ENCODE data around the gene NHLRC1.

NHLRC1 gene

DNA sequence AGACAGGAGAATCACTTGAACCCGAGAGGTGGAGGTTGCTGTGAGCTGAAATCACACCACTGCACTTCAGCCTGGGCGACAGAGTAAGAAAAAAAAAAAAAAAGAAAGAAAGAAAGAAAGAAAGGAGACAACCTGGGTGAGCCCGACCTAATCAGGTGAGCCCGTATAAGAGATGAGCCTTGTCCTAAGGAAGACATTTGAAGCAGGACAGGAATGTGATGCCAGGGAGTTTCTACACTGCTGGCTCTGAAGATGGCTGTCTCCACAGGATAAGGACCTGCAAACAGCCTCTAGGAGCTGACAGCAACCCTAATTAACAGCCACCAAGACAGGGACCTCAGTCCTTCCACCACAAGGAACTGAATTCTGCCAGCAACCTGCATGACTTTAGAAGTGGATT is 41.9 kb downstream of the NHLRC1 start:
- no peak for DNase-seq

DNA sequence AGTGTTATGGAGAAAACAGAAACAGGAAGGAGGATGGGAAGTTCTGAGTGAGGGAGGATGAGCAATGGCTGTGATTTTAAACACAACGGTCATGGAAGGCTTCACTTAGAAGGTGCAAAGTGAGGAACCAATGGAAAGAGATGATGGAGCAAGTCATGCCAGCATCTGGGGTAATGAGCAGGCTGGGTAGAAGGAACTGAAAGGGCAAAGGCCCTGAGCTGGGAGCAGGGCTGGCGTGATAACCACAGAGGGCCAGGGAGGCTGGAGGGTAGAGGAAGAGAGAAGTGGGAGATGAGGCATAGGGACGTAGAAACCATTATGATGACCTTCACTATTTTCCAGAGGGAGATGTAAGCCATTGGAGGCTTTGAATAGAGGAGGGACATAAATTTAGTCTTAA is 43.6 kb downstream of the NHLRC1 start:
- no peak for DNase-seq

DNA sequence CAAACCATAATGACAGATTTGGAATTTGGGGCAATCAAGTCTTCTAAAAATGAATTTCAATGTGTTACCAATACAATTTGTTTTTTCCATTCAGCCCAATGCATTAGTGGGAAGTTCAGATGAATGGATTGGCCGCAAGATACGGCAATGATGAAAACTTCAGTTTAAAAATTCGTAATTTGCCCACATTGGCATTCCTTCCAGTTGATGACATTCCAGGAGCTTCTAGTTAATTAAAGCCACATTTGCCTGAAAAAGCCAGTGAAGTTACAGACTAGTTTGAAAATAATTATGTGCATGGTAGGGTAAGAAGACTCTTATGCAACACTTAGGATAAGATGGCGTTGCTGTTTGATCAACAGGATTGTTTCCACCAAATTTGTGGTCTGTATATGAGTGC is 46.2 kb downstream of the NHLRC1 start:
- no peak for DNase-seq

DNA sequence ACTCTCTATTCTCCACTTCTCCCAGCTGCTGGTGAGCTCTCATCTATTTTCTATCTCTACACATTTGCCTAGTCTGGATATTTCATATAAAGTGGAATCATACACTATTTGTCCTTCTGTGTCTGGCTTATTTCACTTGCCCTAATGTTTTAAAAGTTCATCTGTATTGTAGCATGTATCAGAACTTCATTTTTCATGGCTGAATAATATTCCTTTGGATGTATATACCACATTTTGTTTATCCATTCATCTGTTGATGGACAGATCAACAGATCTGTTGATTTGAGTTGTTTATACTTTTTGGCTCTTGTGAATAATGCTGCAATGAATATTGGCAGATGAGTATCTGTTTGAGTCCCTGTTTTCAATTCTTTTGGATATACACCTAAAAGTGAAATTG is 49.6 kb downstream of the NHLRC1 start:
- no peak for DNase-seq

DNA sequence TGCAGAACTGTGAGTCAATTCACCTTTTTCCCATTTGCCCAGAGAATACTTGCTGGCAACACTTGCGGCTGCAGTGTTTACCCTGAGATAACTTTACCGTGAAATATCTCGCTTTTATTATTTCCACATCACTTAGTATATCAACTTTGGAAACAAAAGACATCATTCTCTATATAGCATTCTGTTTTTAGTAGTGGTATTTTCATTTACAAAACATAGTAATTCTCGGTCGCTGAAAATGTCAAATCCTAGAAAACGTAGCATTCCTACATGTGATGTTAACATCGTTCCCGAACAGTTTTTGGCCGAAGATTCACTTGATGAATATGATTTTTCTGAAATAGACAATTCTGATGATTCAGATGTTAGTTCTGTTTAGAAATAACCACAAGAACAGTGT is 52.0 kb downstream of the NHLRC1 start:
- no peak for DNase-seq

Measured in effector CD4-positive, alpha-beta T cell (primary cell).